GM12891 (cell line): ENCODE data around the gene TLR5.

ENCODE experiments used
- POLR2A ChIP-seq: IDR thresholded peaks from 2 replicates; pipeline ENCODE4 v1.6.1; 2011; ENCODE audit warnings: low read depth, low read length, control low read depth
- POLR2AphosphoS5 ChIP-seq: IDR thresholded peaks from 2 replicates; pipeline ENCODE4 v1.6.1; 2011; ENCODE audit warnings: low read depth, low read length, control low read depth
- TAF1 ChIP-seq: IDR thresholded peaks from 2 replicates; pipeline ENCODE4 v1.6.1; 2011; ENCODE audit warnings: low read depth, low read length, control low read depth

DNA sequence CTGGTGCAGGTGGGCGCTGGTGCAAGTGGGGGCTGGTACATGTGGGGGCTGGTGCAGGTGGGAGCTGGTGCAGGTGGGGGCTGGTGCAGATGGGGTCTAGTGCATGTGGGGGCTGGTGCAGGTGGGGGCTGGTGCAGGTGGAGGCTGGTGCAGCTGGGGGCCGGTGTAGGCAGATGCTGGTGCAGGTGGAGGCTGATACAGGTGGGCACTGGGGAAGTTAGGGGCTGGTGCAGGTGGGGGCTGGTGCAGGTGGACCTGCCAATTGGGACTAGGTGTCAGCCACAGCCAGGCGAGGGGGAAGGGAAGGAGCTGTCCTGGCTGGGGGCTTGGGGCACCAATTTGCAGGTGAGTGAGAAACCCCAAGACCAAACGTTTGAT, 46.5 kb upstream of the TLR5 start:
- no peak for TF ChIP-seq POLR2A
- no peak for TF ChIP-seq TAF1
- TF ChIP-seq POLR2AphosphoS5, result no peak
